HepG2 (cell line): ENCODE data around the gene RUNX2. TPM values are rescaled to one million over a fixed set of nuclear protein-coding genes. Genes with fewer than 3 reads are reported as not detected.

Source experiments
- ATAC-seq: fragments of 200-7000 bp; cut with Tn5 transposase; 3 replicates; pipeline ENCODE4 v1.9.1; 2020; ENCODE audit warnings: mild to moderate bottlenecking, moderate library complexity
- BruUV-seq: library from RNA; stranded (reverse); fragments of 400-500 nt; replicated peaks from 2 replicates; lab custom pipeline; 2021; lab: Mats Ljungman, UMichigan
- CTCF ChIA-PET: fragments of 300-600 bp; formaldehyde crosslinking; extraction: SDS; loops from one replicate; lab custom pipeline; 2021; ENCODE audit warnings: low total read pairs, inconsistent platforms, low intra/inter-chr PET ratio; lab: Yijun Ruan, JAX
- POLR2A ChIA-PET: fragments of 350-600 bp; sonication (Branson Sonifier 250); formaldehyde crosslinking; loops from one replicate; lab custom pipeline; 2020; ENCODE audit warnings: antibody characterized with exemption, inconsistent platforms; lab: Yijun Ruan, JAX
- DNase-seq: peaks from one replicate; pipeline ENCODE4 v3.0.0-alpha.2; 2015; ENCODE audit warnings: low spot score
- FAIRE-seq: peaks from 3 replicates; lab custom pipeline; 2011; peaks lifted over from hg19 to GRCh38; lab: Jason Lieb, UNC
- H2AFZ ChIP-seq: one replicate; pipeline ENCODE4 v1.6.1; 2011; ENCODE audit warnings: low read length, inconsistent platforms
- H3K27ac ChIP-seq: fragments of 300-600 bp; 3 replicates; pipeline ENCODE4 v1.8.0; 2011; ENCODE audit warnings: mixed run types, mild to moderate bottlenecking, mixed read lengths, low read length, inconsistent platforms; ENCODE audit not compliant: insufficient read depth; ENCODE audit errors: extremely low read length
- H3K27me3 ChIP-seq, 2 experiments: fragments of 200-600 bp in 1 of 2; 2 replicates in 1 of 2; 3 replicates in 1 of 2; pipeline versions ENCODE4 v1.6.0 to v1.8.0; 2011; ENCODE audit warnings: low read length in 2 of 2, mild to moderate bottlenecking in 2 of 2, moderate library complexity in 2 of 2, inconsistent platforms in 1 of 2; ENCODE audit not compliant: insufficient read depth in 2 of 2, control insufficient read depth in 1 of 2
- H3K36me3 ChIP-seq, 2 experiments: fragments of 200-600 bp in 1 of 2; replicated peaks in 1 of 2; 2 replicates in 1 of 2; 3 replicates in 1 of 2; pipeline versions ENCODE4 v1.5.1 to v1.8.0; 2011; ENCODE audit warnings: low read length in 2 of 2, inconsistent platforms in 1 of 2; ENCODE audit not compliant: insufficient read depth in 2 of 2, control insufficient read depth in 1 of 2
- H3K4me1 ChIP-seq: 2 replicates; pipeline ENCODE4 v1.5.1; 2012; ENCODE audit warnings: low read length, inconsistent platforms; ENCODE audit not compliant: insufficient read depth
- H3K4me2 ChIP-seq: 2 replicates; pipeline ENCODE4 v1.6.0; 2011; ENCODE audit warnings: low read depth, low read length, inconsistent platforms
- H3K4me3 ChIP-seq, 3 experiments: fragments of 200-600 bp in 1 of 3; sonication (generic), shearing (Covaris generic) in 1 of 3; replicated peaks in 1 of 3; 2 replicates each; pipeline ENCODE4 v1.5.1; 2011 to 2016; ENCODE audit warnings: low read length in 3 of 3, inconsistent platforms in 2 of 3, low read depth in 2 of 3, mild to moderate bottlenecking in 2 of 3, control low read depth in 1 of 3, mixed read lengths in 1 of 3; ENCODE audit not compliant: insufficient read depth in 1 of 3
- H3K79me2 ChIP-seq: one replicate; pipeline ENCODE4 v1.6.1; 2011; ENCODE audit warnings: low read length, inconsistent platforms; ENCODE audit not compliant: insufficient read depth
- H3K9ac ChIP-seq: 2 replicates; pipeline ENCODE4 v1.6.0; 2011; ENCODE audit warnings: mild to moderate bottlenecking, low read depth, low read length, inconsistent platforms; ENCODE audit not compliant: insufficient read depth
- H3K9me3 ChIP-seq: 2 replicates; pipeline ENCODE4 v1.5.1; 2012; ENCODE audit warnings: mild to moderate bottlenecking, low read length
- H4K20me1 ChIP-seq: 2 replicates; pipeline ENCODE4 v1.6.0; 2011; ENCODE audit warnings: inconsistent platforms, mild to moderate bottlenecking, low read length, moderate library complexity; ENCODE audit not compliant: insufficient read depth
- CAMTA2 ChIP-seq: sonication (generic); formaldehyde crosslinking; IDR thresholded peaks from 2 replicates; pipeline ENCODE4 v1.4.0; 2020; ENCODE audit warnings: mild to moderate bottlenecking, missing genetic modification reagents, borderline replicate concordance
- MEIS2 ChIP-seq: sonication (generic); formaldehyde crosslinking; IDR thresholded peaks from 2 replicates; pipeline ENCODE4 v1.9.0; 2021; ENCODE audit warnings: mild to moderate bottlenecking, missing genetic modification reagents
- MXD3 ChIP-seq: IDR thresholded peaks from 2 replicates; pipeline ENCODE4 v1.6.1; 2016; ENCODE audit warnings: mild to moderate bottlenecking, missing biosample characterization, missing genetic modification reagents
- RORA ChIP-seq: sonication (generic); formaldehyde crosslinking; IDR thresholded peaks from 2 replicates; pipeline ENCODE4 v1.5.0; 2020; ENCODE audit warnings: mild to moderate bottlenecking, missing genetic modification reagents, moderate library complexity
- ZHX2 ChIP-seq, 2 experiments: sonication (generic) in 1 of 2; formaldehyde crosslinking in 1 of 2; IDR thresholded peaks; 2 replicates each; pipeline versions ENCODE4 v1.6.1 to v1.9.0; 2014 to 2022; ENCODE audit warnings: antibody characterized with exemption in 1 of 2, borderline replicate concordance in 1 of 2, inconsistent platforms in 1 of 2, low read depth in 1 of 2, missing genetic modification reagents in 1 of 2
- ZNF280D ChIP-seq: sonication (generic); formaldehyde crosslinking; IDR thresholded peaks from 2 replicates; pipeline ENCODE4 v1.5.1; 2020; ENCODE audit warnings: mild to moderate bottlenecking, missing genetic modification reagents
- ZNF446 ChIP-seq: sonication (generic); formaldehyde crosslinking; IDR thresholded peaks from 2 replicates; pipeline ENCODE4 v1.5.0; 2020; ENCODE audit warnings: mild to moderate bottlenecking, missing genetic modification reagents
- ZNF543 ChIP-seq: sonication (generic); formaldehyde crosslinking; IDR thresholded peaks from 2 replicates; pipeline ENCODE4 v1.4.0; 2020; ENCODE audit warnings: mild to moderate bottlenecking, missing genetic modification reagents
- ZNF562 ChIP-seq: sonication (generic); formaldehyde crosslinking; IDR thresholded peaks from 2 replicates; pipeline ENCODE4 v1.8.0; 2022; ENCODE audit warnings: missing genetic modification reagents, borderline replicate concordance
- WGBS: methylation state at CpG from one replicate; pipeline ENCODE4 v1.1.6; 2017; ENCODE audit warnings: low lambda C conversion rate; 5-methylcytosine and 5-hydroxymethylcytosine counted together
- in situ Hi-C: cut with HindIII; loops from 2 replicates; pipeline ENCODE4 v1.10.0; 2017; ENCODE audit warnings: low pct_unique_long_range_greater_than_20kb; ENCODE audit not compliant: extremely low pct_ligation_motif_present
- intact Hi-C: fragments of 100-400 bp; cut with micrococcal nuclease; formaldehyde crosslinking; loops from one replicate; pipeline ENCODE4 v1.10.0; 2022; ENCODE audit not compliant: unreplicated experiment
- polyA plus RNA-seq, 8 experiments: library from polyadenylated mRNA; depleted of rRNA in 3 of 8; stranded (reverse) in 7 of 8; unstranded in 1 of 8; fragments of >200 nt; fragmentation: Illumina TruSeq in 4 of 8; extraction: Trizol in 4 of 8; gene quantifications; 2 replicates each; pipeline versions ENCODE4 v1.2.1 to v1.2.3, GENCODE V29; 2011 to 2016; ENCODE audit warnings: low read depth in 4 of 8, missing spikeins in 1 of 8, mixed read lengths in 1 of 8; ENCODE audit not compliant: insufficient read depth in 1 of 8
- total RNA-seq, 5 experiments: library from RNA; depleted of rRNA; stranded (reverse); fragments of >200 nt; fragmentation: Illumina TruSeq; extraction: Trizol; gene quantifications; 2 replicates each; pipeline ENCODE4 v1.2.3, GENCODE V29; 2016; ENCODE audit warnings: low read depth in 1 of 5

Gene RUNX2
- total and polyA plus RNA-seq, 2 of the 13 experiments (the other 11 are each of a cell fraction or from before 2014, with no cell fraction given) = not detected

GRCh38 chr6:45597424-45597823, 269.3 kb downstream of the RUNX2 start:
- H4K20me1 ChIP-seq = no peaks in the 10 kb centered on the region
- H3K27me3 ChIP-seq = no peaks in the 10 kb centered on the region; a peak in 1 of 5 replicates
- intact Hi-C loops = no loop called here
- TF ChIP-seq MXD3 (CRISPR knock-in tag) = no peak
- no peak for TF ChIP-seq ZNF543
- no peak for TF ChIP-seq RORA (CRISPR knock-in tag)
- H2AFZ ChIP-seq = no peak overlapping the region
- in situ Hi-C loops = no loop called here
- no peaks in the 10 kb centered on the region for H3K9me3 ChIP-seq
- no peak overlapping the region for H3K4me2 ChIP-seq
- FAIRE-seq (no peak), DNase-seq (no peak), ATAC-seq (no peak)
- no peak overlapping the region for H3K27ac ChIP-seq
- H3K9ac ChIP-seq = no peak overlapping the region
- ChIA-PET CTCF (no interaction called here), POLR2A (no interaction called here)
- no peak overlapping the region for H3K4me3 ChIP-seq
- no TSS peak for BruUV-seq
- no peaks in the 10 kb centered on the region for H3K79me2 ChIP-seq
- no peaks in the 10 kb centered on the region for H3K36me3 ChIP-seq
- H3K4me1 ChIP-seq = no peaks in the 10 kb centered on the region
- WGBS = 3% methylated on average over 5 of the region's 5 CpGs

GRCh38 chr6:45599053-45599452, 270.9 kb downstream of the RUNX2 start:
- in situ Hi-C loops = no loop called here
- Histone ChIP-seq H3K4me1 (no peaks in the 10 kb centered on the region), H4K20me1 (no peaks in the 10 kb centered on the region), H3K36me3 (no peaks in the 10 kb centered on the region), H3K27me3 (no peaks in the 10 kb centered on the region), H3K79me2 (no peaks in the 10 kb centered on the region), H3K9ac (no peak overlapping the region), H3K4me3 (no peak overlapping the region), H3K27ac (no peak overlapping the region), H3K4me2 (no peak overlapping the region), H3K9me3 (no peaks in the 10 kb centered on the region), H2AFZ (no peak overlapping the region)
- intact Hi-C loops = no loop called here
- ATAC-seq = no peak
- FAIRE-seq = no peak
- POLR2A ChIA-PET = no interaction called here
- BruUV-seq = no TSS peak
- CTCF ChIA-PET = no interaction called here
- no peak for DNase-seq
- TF ChIP-seq ZHX2 (IDR thresholded peaks at IDR 0.05; ENCODE audit: low read depth) (no peak), ZHX2 (CRISPR knock-in tag; IDR thresholded peaks at IDR 0.05; ENCODE audit: borderline replicate concordance) (no peak), CAMTA2 (CRISPR knock-in tag) (no peak), ZNF446 (no peak), ZNF562 (no peak), ZNF280D (CRISPR knock-in tag) (no peak), MEIS2 (CRISPR knock-in tag) (no peak)
